Panc1 (cell line): ENCODE results near the gene ALK. TPM values are rescaled to one million over a fixed set of nuclear protein-coding genes. Genes with fewer than 3 reads are reported as not detected.

ENCODE experiments used
- ATAC-seq: fragments of 200-7000 bp; cut with Tn5 transposase; 2 replicates; pipeline ENCODE4 v1.9.1; 2020; ENCODE audit warnings: mild to moderate bottlenecking, moderate library complexity
- BruUV-seq: library from RNA; stranded (reverse); fragments of 400-500 nt; replicated peaks from 2 replicates; lab custom pipeline; 2021; lab: Mats Ljungman, UMichigan
- CTCF ChIA-PET: fragments of 300-600 bp; sonication (Branson Sonifier 250); formaldehyde crosslinking; loops from one replicate; lab custom pipeline; 2022; ENCODE audit warnings: antibody characterized with exemption; lab: Charles Lee
- POLR2A ChIA-PET: fragments of 300-600 bp; sonication (Branson Sonifier 250); formaldehyde crosslinking; loops from one replicate; lab custom pipeline; 2022; ENCODE audit warnings: antibody characterized with exemption; lab: Charles Lee
- DNase-seq: peaks from one replicate; pipeline ENCODE4 v3.0.0-alpha.2; 2010; ENCODE audit warnings: low read depth, low spot score
- H3K27ac ChIP-seq: 2 replicates; pipeline ENCODE4 v1.5.1; 2011; ENCODE audit warnings: mild to moderate bottlenecking, low read length, inconsistent platforms
- H3K27me3 ChIP-seq: fragments of 200-500 bp; sonication (Bioruptor generic); 2 replicates; pipeline ENCODE4 v1.6.0; 2014; ENCODE audit warnings: low read length, inconsistent platforms; ENCODE audit not compliant: control insufficient read depth, insufficient read depth
- H3K36me3 ChIP-seq: fragments of 200-500 bp; sonication (Bioruptor generic); 2 replicates; pipeline ENCODE4 v1.5.1; 2014; ENCODE audit warnings: inconsistent platforms, mild to moderate bottlenecking, low read length, moderate library complexity; ENCODE audit not compliant: control insufficient read depth, insufficient read depth
- H3K4me1 ChIP-seq: 2 replicates; pipeline ENCODE4 v1.5.1; 2011; ENCODE audit warnings: inconsistent platforms, mild to moderate bottlenecking, low read length, moderate library complexity; ENCODE audit not compliant: control insufficient read depth, insufficient read depth
- H3K4me3 ChIP-seq, 2 experiments: 2 replicates each; pipeline ENCODE4 v1.5.1; 2011 to 2012; ENCODE audit warnings: low read depth in 2 of 2, low read length in 2 of 2, mild to moderate bottlenecking in 2 of 2, inconsistent platforms in 1 of 2, moderate library complexity in 1 of 2
- H3K9me3 ChIP-seq: fragments of 200-500 bp; sonication (Bioruptor generic); 2 replicates; pipeline ENCODE4 v1.5.1; 2014; ENCODE audit warnings: low read depth, mild to moderate bottlenecking, inconsistent platforms, low read length, moderate library complexity; ENCODE audit not compliant: control insufficient read depth, insufficient read depth
- POLR2AphosphoS5 ChIP-seq: IDR thresholded peaks from 2 replicates; pipeline ENCODE4 v1.6.1; 2012; ENCODE audit warnings: mild to moderate bottlenecking, low read depth, low read length, moderate library complexity
- REST ChIP-seq, 2 experiments: IDR thresholded peaks; 2 replicates each; pipeline ENCODE4 v1.6.1; 2011 to 2012; ENCODE audit warnings: low read depth in 2 of 2, control low read depth in 1 of 2, low read length in 1 of 2, mild to moderate bottlenecking in 1 of 2, moderate library complexity in 1 of 2; ENCODE audit not compliant: insufficient read depth in 1 of 2
- SIN3A ChIP-seq: IDR thresholded peaks from 2 replicates; pipeline ENCODE4 v1.6.1; 2012; ENCODE audit warnings: low read depth, mild to moderate bottlenecking, low read length, moderate library complexity, borderline replicate concordance; ENCODE audit not compliant: insufficient read depth
- TCF7L2 ChIP-seq: IDR thresholded peaks from 2 replicates; pipeline ENCODE4 v1.6.1; 2011; ENCODE audit warnings: mild to moderate bottlenecking, low read depth, low read length, inconsistent platforms
- in situ Hi-C: cut with HindIII; loops from 2 replicates; pipeline ENCODE4 v1.10.0; 2016; ENCODE audit warnings: low sequenced_read_pairs, low pct_unique_long_range_greater_than_20kb
- intact Hi-C: fragments of 100-400 bp; cut with micrococcal nuclease; formaldehyde crosslinking; loops from one replicate; pipeline ENCODE4 v1.10.0; 2022; ENCODE audit not compliant: unreplicated experiment
- total RNA-seq: library from RNA; stranded (reverse); gene quantifications from one replicate; pipeline ENCODE4 v1.2.1, GENCODE V29; 2021; ENCODE audit not compliant: unreplicated experiment
- TF ChIP-seq, protein P1 (sequence below): fragments of 450-650 bp; IDR thresholded peaks from 2 replicates; pipeline ENCODE4 v1.5.1; 2017; ENCODE audit warnings: mild to moderate bottlenecking

The ALK gene
- total RNA-seq, 1 experiment from 2014 or later: not detected

DNA sequence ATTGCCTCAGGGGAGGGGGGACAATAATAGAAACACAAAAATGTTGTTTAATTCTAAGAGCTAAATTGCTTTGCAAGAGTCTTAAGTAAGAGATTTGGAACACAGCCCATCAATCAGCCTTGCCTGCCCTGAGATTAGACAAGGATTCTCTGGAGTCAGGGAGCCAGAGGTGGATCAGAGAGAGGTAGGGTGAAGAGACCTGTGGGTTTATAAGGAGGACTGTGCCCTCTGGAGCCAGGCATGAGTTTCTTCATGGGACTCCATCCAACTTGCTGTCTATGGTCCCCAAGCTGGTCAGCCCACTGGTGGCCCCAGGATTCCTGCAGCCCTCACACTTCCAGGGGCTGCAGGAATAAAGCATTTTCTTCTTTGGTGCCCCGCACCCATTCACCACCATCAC lies 139.3 kb downstream of the ALK start:
- Histone ChIP-seq H3K9me3 (no peaks in the 10 kb centered on the region), H3K4me3 (no peak overlapping the region), H3K4me1 (no peaks in the 10 kb centered on the region), H3K27me3 (no peaks in the 10 kb centered on the region; the same call in 1 of the 2 replicates), H3K27ac (no peak overlapping the region), H3K36me3 (no peaks in the 10 kb centered on the region)
- in situ Hi-C loops: no loop called here
- ATAC-seq (no peak), DNase-seq (no peak)
- intact Hi-C loops: no loop called here
- ChIA-PET CTCF (no interaction called here), POLR2A (no interaction called here)
- no TSS peak for BruUV-seq
- TF ChIP-seq TCF7L2: no peak
- TF ChIP-seq, protein P1, sequence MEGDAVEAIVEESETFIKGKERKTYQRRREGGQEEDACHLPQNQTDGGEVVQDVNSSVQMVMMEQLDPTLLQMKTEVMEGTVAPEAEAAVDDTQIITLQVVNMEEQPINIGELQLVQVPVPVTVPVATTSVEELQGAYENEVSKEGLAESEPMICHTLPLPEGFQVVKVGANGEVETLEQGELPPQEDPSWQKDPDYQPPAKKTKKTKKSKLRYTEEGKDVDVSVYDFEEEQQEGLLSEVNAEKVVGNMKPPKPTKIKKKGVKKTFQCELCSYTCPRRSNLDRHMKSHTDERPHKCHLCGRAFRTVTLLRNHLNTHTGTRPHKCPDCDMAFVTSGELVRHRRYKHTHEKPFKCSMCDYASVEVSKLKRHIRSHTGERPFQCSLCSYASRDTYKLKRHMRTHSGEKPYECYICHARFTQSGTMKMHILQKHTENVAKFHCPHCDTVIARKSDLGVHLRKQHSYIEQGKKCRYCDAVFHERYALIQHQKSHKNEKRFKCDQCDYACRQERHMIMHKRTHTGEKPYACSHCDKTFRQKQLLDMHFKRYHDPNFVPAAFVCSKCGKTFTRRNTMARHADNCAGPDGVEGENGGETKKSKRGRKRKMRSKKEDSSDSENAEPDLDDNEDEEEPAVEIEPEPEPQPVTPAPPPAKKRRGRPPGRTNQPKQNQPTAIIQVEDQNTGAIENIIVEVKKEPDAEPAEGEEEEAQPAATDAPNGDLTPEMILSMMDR: no peak
- no peak for TF ChIP-seq REST (IDR thresholded peaks at IDR 0.05; ENCODE audit: insufficient read depth in 1 of 2, low read depth in 2 of 2, low read length in 1 of 2)
- no peak for TF ChIP-seq POLR2AphosphoS5
- TF ChIP-seq SIN3A: no peak

GRCh38 chr2:29780906-29781305 lies 140.5 kb downstream of the ALK start:
- no peaks in the 10 kb centered on the region for H3K4me1 ChIP-seq
- CTCF ChIA-PET: no interaction called here

More at GRCh38 chr2:29780906-29781305, 140.5 kb downstream of the ALK start:
- Histone ChIP-seq H3K36me3 (no peaks in the 10 kb centered on the region), H3K27ac (no peak overlapping the region), H3K27me3 (no peaks in the 10 kb centered on the region; the same call in 1 of the 2 replicates), H3K9me3 (no peaks in the 10 kb centered on the region), H3K4me3 (no peak overlapping the region)
- intact Hi-C loops (no loop called here), in situ Hi-C loops (no loop called here)
- BruUV-seq: no TSS peak
- TF ChIP-seq TCF7L2 (no peak), REST (IDR thresholded peaks at IDR 0.05; ENCODE audit: insufficient read depth in 1 of 2, low read depth in 2 of 2, low read length in 1 of 2) (no peak), SIN3A (no peak), POLR2AphosphoS5 (no peak)
- TF ChIP-seq, protein P1: no peak
- ATAC-seq: no peak
- POLR2A ChIA-PET: no interaction called here
- DNase-seq: no peak
